H1 (cell line): Measurements from ENCODE around the gene MARCHF3. TPM values are rescaled to one million over a fixed set of nuclear protein-coding genes. Genes with fewer than 3 reads are reported as not detected.

Source experiments
- CTCF ChIA-PET: fragments of 300-600 bp; sonication (Branson Sonifier 250); formaldehyde crosslinking; loops from one replicate; lab custom pipeline; 2021; ENCODE audit not compliant: partially characterized antibody; lab: Charles Lee
- POLR2A ChIA-PET: fragments of 300-600 bp; sonication (Branson Sonifier 250); formaldehyde crosslinking; loops from one replicate; lab custom pipeline; 2021; ENCODE audit warnings: inconsistent platforms; ENCODE audit not compliant: partially characterized antibody; lab: Charles Lee
- DNase-seq, 2 experiments: peaks; one replicate each; pipeline versions ENCODE4 v3.0.0 to v3.0.0-alpha.2; 2010 to 2022; ENCODE audit warnings: low spot score in 2 of 2, low read depth in 1 of 2, mixed read lengths in 1 of 2
- FAIRE-seq: peaks from 2 replicates; lab custom pipeline; 2011; peaks lifted over from hg19 to GRCh38; lab: Jason Lieb, UNC
- H2AFZ ChIP-seq: 2 replicates; pipeline ENCODE4 v1.8.1; 2012; ENCODE audit warnings: low read length, inconsistent platforms
- H2AK5ac ChIP-seq: 2 replicates; pipeline ENCODE4 v1.6.1; 2013; ENCODE audit warnings: low read depth, low read length
- H2BK120ac ChIP-seq: replicated peaks from 2 replicates; pipeline ENCODE3; 2013; ENCODE audit warnings: low read depth, low read length, inconsistent platforms
- H2BK12ac ChIP-seq: 2 replicates; pipeline ENCODE4 v1.6.1; 2013; ENCODE audit warnings: low read depth, low read length
- H2BK15ac ChIP-seq: 2 replicates; pipeline ENCODE4 v1.6.1; 2013; ENCODE audit warnings: low read length
- H2BK20ac ChIP-seq: 2 replicates; pipeline ENCODE4 v1.6.1; 2013; ENCODE audit warnings: low read length
- H2BK5ac ChIP-seq: 2 replicates; pipeline ENCODE4 v1.6.1; 2013; ENCODE audit warnings: low read depth, low read length
- H3K14ac ChIP-seq: 2 replicates; pipeline ENCODE4 v1.6.1; 2013; ENCODE audit warnings: inconsistent platforms; ENCODE audit not compliant: insufficient read length
- H3K18ac ChIP-seq: 2 replicates; pipeline ENCODE4 v1.6.1; 2013; ENCODE audit warnings: low read length; ENCODE audit errors: extremely low read depth
- H3K23ac ChIP-seq: 2 replicates; pipeline ENCODE4 v1.6.1; 2013; ENCODE audit warnings: inconsistent platforms; ENCODE audit not compliant: insufficient read length
- H3K23me2 ChIP-seq: 2 replicates; pipeline ENCODE4 v1.6.1; 2013; ENCODE audit warnings: low read depth, low read length
- H3K27ac ChIP-seq: 2 replicates; pipeline ENCODE4 v1.6.1; 2011; ENCODE audit warnings: low read depth, low read length, inconsistent platforms
- H3K27me3 ChIP-seq, 4 experiments: replicated peaks in 1 of 4; 1 replicate in 1 of 4; 2 replicates in 3 of 4; pipeline versions ENCODE4 v1.6.1 to v1.8.1; 2011 to 2013; ENCODE audit warnings: low read length in 3 of 4, mild to moderate bottlenecking in 3 of 4, inconsistent platforms in 2 of 4, mixed read lengths in 2 of 4, moderate library complexity in 1 of 4; ENCODE audit not compliant: control insufficient read depth in 3 of 4, insufficient read depth in 3 of 4; ENCODE audit errors: extremely low read depth in 1 of 4
- H3K36me3 ChIP-seq, 4 experiments: 2 replicates each; pipeline versions ENCODE4 v1.6.1 to v1.8.1; 2011 to 2013; ENCODE audit warnings: mild to moderate bottlenecking in 4 of 4, low read length in 3 of 4, moderate library complexity in 2 of 4, control low read depth in 1 of 4, inconsistent platforms in 1 of 4; ENCODE audit not compliant: insufficient read depth in 4 of 4, control insufficient read depth in 2 of 4
- H3K4ac ChIP-seq: replicated peaks from 2 replicates; pipeline ENCODE3; 2013; ENCODE audit warnings: low read length, low read depth, mixed read lengths, inconsistent platforms; ENCODE audit not compliant: insufficient read length
- H3K4me1 ChIP-seq, 4 experiments: replicated peaks in 1 of 4; 1 replicate in 1 of 4; 2 replicates in 3 of 4; pipeline versions ENCODE4 v1.6.1 to v1.8.1; 2011 to 2013; ENCODE audit warnings: low read length in 3 of 4, inconsistent platforms in 2 of 4, mixed read lengths in 1 of 4; ENCODE audit not compliant: insufficient read depth in 4 of 4, control insufficient read depth in 3 of 4
- H3K4me2 ChIP-seq, 2 experiments: 2 replicates each; pipeline versions ENCODE4 v1.6.1 to v1.8.1; 2011 to 2013; ENCODE audit warnings: low read depth in 2 of 2, low read length in 2 of 2, control low read depth in 1 of 2, inconsistent platforms in 1 of 2, mild to moderate bottlenecking in 1 of 2; ENCODE audit not compliant: insufficient read depth in 1 of 2
- H3K4me3 ChIP-seq, 4 experiments: fragments of 200-600, 300-600 bp in 1 of 4; sonication (generic), shearing (Covaris generic), sonication (Bioruptor Twin) in 1 of 4; 2 replicates each; pipeline versions ENCODE4 v1.5.1 to v1.8.1; 2011 to 2016; ENCODE audit warnings: low read length in 4 of 4, low read depth in 3 of 4, control low read depth in 2 of 4, inconsistent platforms in 2 of 4, mild to moderate bottlenecking in 2 of 4, mixed read lengths in 1 of 4, moderate library complexity in 1 of 4; ENCODE audit not compliant: insufficient read depth in 2 of 4; ENCODE audit errors: extremely low read depth in 1 of 4
- H3K56ac ChIP-seq: replicated peaks from 2 replicates; pipeline ENCODE3; 2013; ENCODE audit warnings: low read depth, mild to moderate bottlenecking, mixed read lengths, low read length, inconsistent platforms; ENCODE audit not compliant: insufficient read length
- H3K79me1 ChIP-seq: 2 replicates; pipeline ENCODE4 v1.6.1; 2013; ENCODE audit warnings: low read depth, low read length, control low read depth
- H3K79me2 ChIP-seq, 2 experiments: 2 replicates each; pipeline versions ENCODE4 v1.6.1 to v1.8.1; 2012 to 2013; ENCODE audit warnings: low read length in 2 of 2, mild to moderate bottlenecking in 2 of 2, inconsistent platforms in 1 of 2; ENCODE audit not compliant: insufficient read depth in 2 of 2, control insufficient read depth in 1 of 2
- H3K9ac ChIP-seq, 4 experiments: replicated peaks in 1 of 4; 1 replicate in 1 of 4; 2 replicates in 3 of 4; pipeline versions ENCODE4 v1.6.1 to v1.8.1; 2011 to 2013; ENCODE audit warnings: low read depth in 3 of 4, low read length in 3 of 4, control low read depth in 2 of 4, mild to moderate bottlenecking in 2 of 4, moderate library complexity in 2 of 4, inconsistent platforms in 1 of 4; ENCODE audit errors: extremely low read depth in 1 of 4
- H3K9me3 ChIP-seq, 2 experiments: 2 replicates each; pipeline versions ENCODE4 v1.6.1 to v1.8.1; 2012 to 2013; ENCODE audit warnings: mild to moderate bottlenecking in 2 of 2, moderate library complexity in 2 of 2, control low read depth in 1 of 2, inconsistent platforms in 1 of 2, low read depth in 1 of 2, low read length in 1 of 2, mixed read lengths in 1 of 2; ENCODE audit not compliant: insufficient read depth in 2 of 2
- H4K20me1 ChIP-seq, 2 experiments: replicated peaks in 1 of 2; 2 replicates each; pipeline versions ENCODE3 to v1.8.1; 2011 to 2013; ENCODE audit warnings: inconsistent platforms in 2 of 2, low read length in 2 of 2, mild to moderate bottlenecking in 1 of 2; ENCODE audit not compliant: insufficient read depth in 2 of 2, control insufficient read depth in 1 of 2
- H4K5ac ChIP-seq: 2 replicates; pipeline ENCODE4 v1.6.1; 2013; ENCODE audit warnings: low read length, low read depth, mixed read lengths, inconsistent platforms; ENCODE audit not compliant: insufficient read length
- H4K8ac ChIP-seq: 2 replicates; pipeline ENCODE4 v1.8.0; 2013; ENCODE audit warnings: mild to moderate bottlenecking, moderate library complexity, low read length, inconsistent platforms; ENCODE audit not compliant: insufficient read depth; ENCODE audit errors: extremely low read depth
- H4K91ac ChIP-seq: replicated peaks from 2 replicates; pipeline ENCODE3; 2013; ENCODE audit warnings: low read length, mixed read lengths, inconsistent platforms; ENCODE audit not compliant: insufficient read length
- CEBPB ChIP-seq: IDR thresholded peaks from 2 replicates; pipeline ENCODE4 v1.6.1; 2012; ENCODE audit warnings: low read depth, low read length
- SIX5 ChIP-seq: IDR thresholded peaks from 2 replicates; pipeline ENCODE4 v1.6.1; 2011; ENCODE audit warnings: mild to moderate bottlenecking, low read depth, low read length
- WGBS, 2 experiments: shearing (Covaris generic) in 1 of 2; methylation state at CpG; one replicate each; pipeline versions ENCODE4 v1.1.6 to v1.1.7; 2013 to 2015; ENCODE audit warnings: low lambda C conversion rate in 2 of 2, mixed read lengths in 2 of 2, inconsistent platforms in 1 of 2, low coverage in 1 of 2, missing lambda C conversion rate in 1 of 2; ENCODE audit not compliant: insufficient replicate concordance in 2 of 2, insufficient coverage in 1 of 2, insufficient read length in 1 of 2; ENCODE audit errors: extremely low coverage in 1 of 2, missing lambda C conversion rate in 1 of 2; 5-methylcytosine and 5-hydroxymethylcytosine counted together
- polyA plus RNA-seq, 7 experiments: library from polyadenylated mRNA; depleted of rRNA in 3 of 7; stranded (reverse) in 5 of 7; unstranded in 2 of 7; fragments of >200 nt in 5 of 7; fragments of 200-250 nt in 2 of 7; gene quantifications; 1 replicate in 5 of 7; 2 replicates in 1 of 7; 4 replicates in 1 of 7; pipeline versions ENCODE4 v1.2.1 to v1.2.3, GENCODE V29; 2011 to 2013; ENCODE audit warnings: missing spikeins in 2 of 7, mixed read lengths in 2 of 7
- total RNA-seq: library from RNA; stranded (reverse); fragmentation: NEBNext Ultra II Directional; extraction: Animal tissue kit (Norgen Biotek cat#: 25700); gene quantifications from 2 replicates; pipeline ENCODE4 v1.2.1, GENCODE V29; 2021
- TF ChIP-seq, protein P1 (sequence below): IDR thresholded peaks from 2 replicates; pipeline ENCODE4 v1.6.1; 2012; ENCODE audit warnings: inconsistent platforms

Gene MARCHF3
- total and polyA plus RNA-seq, 2 of the 8 experiments (the other 6 are each of a cell fraction or from before 2014, with no cell fraction given) = 12.0 to 16.9 TPM

DNA sequence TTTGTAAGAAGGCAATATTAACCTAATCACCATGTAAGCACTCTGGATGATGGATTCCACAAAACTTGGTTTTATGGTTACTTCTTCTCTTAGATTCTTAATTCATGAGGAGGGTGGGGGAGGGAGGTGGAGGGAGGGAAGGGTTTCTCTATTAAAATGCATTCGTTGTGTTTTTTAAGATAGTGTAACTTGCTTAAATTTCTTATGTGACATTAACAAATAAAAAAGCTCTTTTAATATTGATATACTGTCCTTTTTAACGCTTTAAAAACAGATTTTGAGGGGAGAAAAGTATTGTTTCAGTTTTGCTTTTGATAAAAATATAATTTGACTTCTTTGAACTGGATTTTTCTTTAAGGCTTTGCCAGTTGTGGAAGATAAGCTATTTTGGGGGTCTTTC is 193.6 kb downstream of the MARCHF3 start:
- Histone ChIP-seq H3K18ac (no peak overlapping the region), H3K4me1 (peaks cover 0 to 8% (median 3%) of the 10 kb centered on the region in 4 experiments; a peak in 3 of 7 replicates), H4K91ac (no peak overlapping the region), H2AFZ (no peak overlapping the region), H2BK12ac (no peak overlapping the region), H3K9ac (no peak overlapping the region), H2BK15ac (no peak overlapping the region), H3K36me3 (peaks cover 6 to 69% (median 27%) of the 10 kb centered on the region in 4 experiments), H3K4ac (no peak overlapping the region), H2BK5ac (no peak overlapping the region), H3K23me2 (no peaks in the 10 kb centered on the region), H3K56ac (no peak overlapping the region), H3K27me3 (no peaks in the 10 kb centered on the region), H2AK5ac (no peak overlapping the region), H3K14ac (no peak overlapping the region), H4K8ac (no peak overlapping the region), H4K20me1 (no peaks in the 10 kb centered on the region), H3K9me3 (no peaks in the 10 kb centered on the region), H3K4me2 (no peak overlapping the region), H4K5ac (no peak overlapping the region), H3K79me1 (no peaks in the 10 kb centered on the region), H2BK120ac (no peak overlapping the region), H3K27ac (no peak overlapping the region), H3K23ac (no peak overlapping the region), H3K79me2 (no peaks in the 10 kb centered on the region)
- FAIRE-seq (no peak), DNase-seq (no peak)
- CTCF ChIA-PET = interaction anchor here (0.6 to 1.2 kb wide), 5 partner anchors 15 to 156 kb away, joined by 3 to 5 read pairs (median 3); no protein-coding TSS in a partner anchor
- TF ChIP-seq, protein P1, sequence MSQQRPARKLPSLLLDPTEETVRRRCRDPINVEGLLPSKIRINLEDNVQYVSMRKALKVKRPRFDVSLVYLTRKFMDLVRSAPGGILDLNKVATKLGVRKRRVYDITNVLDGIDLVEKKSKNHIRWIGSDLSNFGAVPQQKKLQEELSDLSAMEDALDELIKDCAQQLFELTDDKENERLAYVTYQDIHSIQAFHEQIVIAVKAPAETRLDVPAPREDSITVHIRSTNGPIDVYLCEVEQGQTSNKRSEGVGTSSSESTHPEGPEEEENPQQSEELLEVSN = no peak
- TF ChIP-seq CEBPB = no peak
- TF ChIP-seq SIX5 = no peak
- TF ChIP-seq, all 59 proteins: peak for 0
- Histone ChIP-seq H2BK20ac (no peak overlapping the region), H3K4me3 (no peak overlapping the region)
- POLR2A ChIA-PET = interaction anchor here (1.1 to 1.4 kb wide), 2 partner anchors 10 to 32 kb away, joined by 3 to 7 read pairs; no protein-coding TSS in a partner anchor
- WGBS, 2 experiments = 81% methylated on average over 2 of the region's 2 CpGs; no CpG with 5 or more reads in 1 of the 2 experiments
